ENCODE data around the gene LCLAT1.

The LCLAT1 gene

GRCh38 chr2:30527411-30527810 lies 80.4 kb downstream of the LCLAT1 start:
- DNase-seq: no peak

DNA sequence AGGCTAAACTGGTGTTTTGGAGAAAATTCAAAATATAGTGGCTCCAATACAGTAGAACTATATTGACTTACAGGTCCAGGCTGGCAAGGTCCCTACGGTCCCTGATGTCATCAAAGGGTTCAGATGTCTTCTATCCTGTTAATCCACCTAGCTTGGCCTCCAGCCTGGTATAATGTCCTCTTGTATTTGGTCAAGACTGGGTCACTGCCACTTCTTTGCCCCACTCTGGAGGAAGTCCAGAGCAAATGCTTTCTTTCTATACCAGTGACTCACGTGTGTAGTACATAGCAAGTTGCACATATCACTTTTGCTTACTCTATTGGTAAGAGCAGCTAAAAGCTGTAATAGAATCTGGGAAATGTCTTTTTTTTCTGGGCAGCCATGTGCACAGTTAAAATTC lies 80.8 kb downstream of the LCLAT1 start:
- DNase-seq: no peak

DNA sequence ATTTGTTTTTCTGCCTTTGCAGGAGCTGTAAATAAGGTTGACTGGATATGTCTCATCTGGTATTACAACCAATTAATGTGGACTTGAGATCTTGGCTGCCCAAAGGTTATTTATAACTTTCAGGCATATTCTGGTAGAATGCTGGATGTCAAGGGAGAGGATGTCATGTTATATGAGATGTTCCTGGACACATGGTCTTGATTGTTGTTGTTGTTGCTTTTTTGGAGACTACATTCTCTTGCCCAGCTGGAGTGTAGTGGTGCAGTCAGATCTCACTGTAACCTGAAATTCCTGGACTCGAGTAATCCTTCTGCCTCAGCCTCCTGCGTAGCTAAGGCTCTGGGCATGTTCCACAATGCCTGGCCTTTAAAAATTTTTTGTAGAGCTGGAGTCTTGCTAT lies 83.3 kb downstream of the LCLAT1 start:
- DNase-seq: no peak

DNA sequence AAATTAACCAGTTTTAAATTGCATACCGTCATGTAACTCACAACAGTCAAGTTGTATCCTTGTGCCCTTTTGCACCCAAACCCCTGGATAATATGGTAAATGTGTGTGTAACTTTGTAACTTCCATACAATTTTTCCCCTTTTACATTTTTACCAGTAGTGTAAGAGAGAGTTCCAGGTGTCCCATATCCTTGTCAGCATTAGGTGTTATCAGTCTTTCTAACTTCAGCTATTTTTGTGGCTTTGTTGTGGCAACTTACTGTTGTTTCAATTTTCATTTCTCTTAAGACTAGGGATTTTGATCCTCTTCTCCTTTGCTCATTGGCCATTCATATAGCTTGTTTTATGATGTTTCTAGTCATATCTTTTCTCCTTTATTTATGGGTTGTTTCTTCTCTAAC lies 94.6 kb downstream of the LCLAT1 start:
- no peak for DNase-seq

DNA sequence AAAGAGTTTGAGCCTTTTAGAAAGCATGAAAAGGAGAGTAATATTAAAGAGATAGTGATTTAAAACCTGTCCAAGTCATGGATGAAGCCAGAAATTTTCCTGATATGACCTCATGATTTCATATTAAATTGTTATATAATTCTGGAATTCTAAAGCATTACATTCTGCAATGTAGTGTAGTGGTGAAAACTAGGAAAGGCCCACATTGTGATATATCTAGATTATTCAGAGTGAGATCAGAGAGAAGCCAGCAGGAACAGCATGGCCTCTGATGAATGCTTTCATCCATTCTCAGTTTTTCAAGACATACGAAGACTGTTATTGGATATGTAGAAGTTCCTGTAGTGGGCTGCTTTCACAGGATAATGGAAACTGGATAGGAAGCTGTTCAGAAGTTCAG lies 98.8 kb downstream of the LCLAT1 start:
- DNase-seq: no peak

GRCh38 chr2:30548386-30548785 lies 101.3 kb downstream of the LCLAT1 start:
- DNase-seq: no peak

- DNase-seq: no peak
Measured at GRCh38 chr2:30549096-30549495, 102.0 kb downstream of the LCLAT1 start.

GRCh38 chr2:30559544-30560275 lies 112.7 kb downstream of the LCLAT1 start:
- DNase-seq: no peak

DNA sequence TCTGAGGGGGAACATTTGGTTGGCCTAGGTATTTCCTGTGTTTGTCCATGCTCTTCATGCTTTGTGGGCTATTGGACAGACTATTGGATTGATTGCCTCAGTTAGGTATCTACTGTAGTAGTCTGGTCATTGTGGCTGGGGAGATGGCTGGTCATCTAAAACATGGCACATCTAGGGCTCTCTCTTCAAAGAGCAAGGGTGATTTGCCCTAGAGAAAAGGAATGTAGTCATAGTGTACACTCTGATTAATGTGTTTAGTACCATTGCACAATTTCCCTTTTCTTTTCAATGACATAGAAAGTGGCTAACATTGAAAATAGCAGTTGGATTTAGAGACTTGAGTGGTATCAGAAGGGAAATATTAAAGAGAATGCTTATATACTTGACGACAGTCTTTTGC lies 114.3 kb downstream of the LCLAT1 start:
- no peak for DNase-seq

DNA sequence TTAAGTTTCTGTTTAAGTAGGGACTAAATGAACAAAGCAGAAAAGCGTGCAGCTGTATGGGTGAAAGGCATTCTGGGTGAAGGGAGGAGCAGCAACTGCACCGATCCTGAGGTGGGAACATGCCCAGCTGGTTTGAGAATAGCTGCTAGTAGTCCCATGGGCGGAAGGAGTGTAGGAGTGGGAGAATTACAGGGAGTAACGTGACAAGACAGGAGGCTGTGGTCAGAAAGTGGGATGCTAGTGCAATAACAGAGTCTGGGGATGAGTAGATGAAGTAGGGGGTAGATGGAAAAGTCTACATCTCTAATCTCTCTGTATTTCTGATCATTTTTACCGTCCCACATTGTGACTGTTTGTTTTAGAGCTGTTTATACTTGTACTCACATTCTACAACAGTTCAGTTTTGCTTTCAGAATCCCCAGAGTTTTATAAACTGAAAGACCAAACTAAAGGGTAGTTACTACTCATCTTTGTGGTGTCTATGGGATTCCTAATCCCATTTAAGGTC lies 118.9 kb downstream of the LCLAT1 start:
- no peak for DNase-seq

DNA sequence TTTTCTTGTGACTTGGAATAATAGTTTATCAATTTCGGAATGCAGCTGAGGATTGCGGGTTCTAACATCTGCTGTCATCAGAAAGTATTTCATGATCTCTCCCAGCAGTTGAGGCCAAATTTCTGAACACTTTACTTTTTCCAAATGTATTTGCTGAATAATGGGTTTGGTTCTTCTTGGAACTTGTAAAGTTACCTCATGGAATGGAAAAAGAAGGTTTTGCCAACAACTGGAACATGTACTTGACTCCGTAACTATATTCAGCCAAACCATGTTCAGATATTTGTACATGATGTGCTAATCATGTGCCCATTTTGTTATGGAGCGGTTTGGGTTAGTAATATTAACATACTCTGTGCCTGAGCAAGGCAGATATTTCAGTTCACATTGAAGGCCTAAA lies 119.6 kb downstream of the LCLAT1 start:
- DNase-seq: no peak

GRCh38 chr2:30567317-30567716 lies 120.3 kb downstream of the LCLAT1 start:
- no peak for DNase-seq

- DNase-seq: no peak
Measured at GRCh38 chr2:30569946-30570345, 122.9 kb downstream of the LCLAT1 start.

DNA sequence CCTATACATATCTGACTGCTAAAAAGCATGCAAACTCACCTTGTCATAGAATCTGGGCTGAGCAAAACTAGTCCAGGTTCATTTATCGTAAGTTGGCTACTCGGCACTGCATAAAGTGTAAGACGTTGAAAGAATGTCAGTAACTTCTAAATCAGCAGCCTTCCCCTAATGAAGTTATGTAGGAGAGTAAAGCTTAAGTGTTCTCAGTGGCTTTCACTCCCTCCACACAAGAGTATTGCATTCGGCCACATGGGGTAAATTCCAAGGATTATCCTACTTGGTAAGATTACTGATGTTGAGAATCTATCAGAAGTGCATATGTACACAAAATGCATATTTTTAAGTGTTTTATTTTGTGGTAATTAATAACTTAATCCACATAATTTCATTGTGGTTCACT lies 130.1 kb downstream of the LCLAT1 start:
- DNase-seq: no peak

GRCh38 chr2:30580391-30580790 lies 133.3 kb downstream of the LCLAT1 start:
- no peak for DNase-seq

DNA sequence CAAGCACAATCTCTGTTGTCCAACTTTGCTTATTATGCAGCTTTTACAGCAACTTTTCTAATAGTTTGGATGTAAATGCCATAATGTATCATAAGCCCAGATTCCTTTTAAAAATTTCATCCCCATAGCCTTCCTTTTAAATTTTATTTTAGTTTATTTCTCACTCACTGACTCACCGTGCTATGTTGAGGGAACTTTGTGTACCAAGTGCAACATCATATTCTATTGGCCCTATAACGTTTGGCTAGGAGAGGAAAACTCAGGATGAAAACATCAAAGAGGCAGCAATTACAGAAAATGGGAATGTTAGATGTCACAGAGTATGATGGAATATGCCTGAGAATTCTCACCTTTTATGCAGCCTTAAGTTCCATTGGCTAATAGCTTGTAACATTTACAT lies 135.5 kb downstream of the LCLAT1 start:
- no peak for DNase-seq

- DNase-seq: no peak
Measured at GRCh38 chr2:30583204-30583749, 136.2 kb downstream of the LCLAT1 start.

DNA sequence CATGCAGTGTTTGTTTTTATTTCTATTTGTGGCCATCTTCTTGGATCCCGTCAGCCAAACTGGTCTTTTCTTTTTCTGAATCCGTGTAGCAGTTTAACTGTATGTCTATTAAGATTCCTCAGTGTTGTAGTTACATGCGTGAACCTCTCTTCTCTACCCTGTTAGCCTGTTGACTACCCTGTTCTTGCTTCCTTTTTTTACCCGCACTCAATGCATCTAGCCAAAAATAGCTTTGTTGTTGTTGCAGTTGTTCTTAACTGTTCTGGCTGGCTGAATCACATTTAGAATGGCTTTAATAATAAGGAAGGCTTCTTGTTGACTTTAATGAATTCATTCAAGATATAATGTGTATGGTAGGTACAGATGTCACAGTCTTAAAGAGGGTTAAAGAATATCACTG lies 137.1 kb downstream of the LCLAT1 start:
- no peak for DNase-seq

GRCh38 chr2:30588994-30589393 lies 141.9 kb downstream of the LCLAT1 start:
- DNase-seq: no peak

- DNase-seq: no peak
Measured at GRCh38 chr2:30590407-30590806, 143.4 kb downstream of the LCLAT1 start.

DNA sequence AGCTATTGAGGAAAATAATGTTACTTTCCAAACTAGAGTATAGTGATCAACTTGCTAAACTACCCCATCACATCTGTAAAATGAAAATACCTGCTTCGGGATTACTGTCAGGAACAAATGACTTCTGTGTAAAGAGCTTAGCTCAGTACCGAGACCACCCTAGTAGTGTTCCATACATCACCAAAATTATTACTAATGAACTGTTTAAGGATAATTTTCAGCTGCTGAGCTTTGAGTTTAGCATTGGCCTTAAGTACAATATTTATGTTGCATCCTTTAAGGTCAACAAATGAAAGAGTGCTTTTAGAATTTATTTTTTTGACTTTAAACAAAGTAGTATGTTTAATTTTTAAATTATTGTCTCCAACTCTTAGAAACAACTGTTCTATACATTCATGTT lies 144.1 kb downstream of the LCLAT1 start:
- no peak for DNase-seq

- no peak for DNase-seq
Measured at GRCh38 chr2:30601375-30601774, 154.3 kb downstream of the LCLAT1 start.

DNA sequence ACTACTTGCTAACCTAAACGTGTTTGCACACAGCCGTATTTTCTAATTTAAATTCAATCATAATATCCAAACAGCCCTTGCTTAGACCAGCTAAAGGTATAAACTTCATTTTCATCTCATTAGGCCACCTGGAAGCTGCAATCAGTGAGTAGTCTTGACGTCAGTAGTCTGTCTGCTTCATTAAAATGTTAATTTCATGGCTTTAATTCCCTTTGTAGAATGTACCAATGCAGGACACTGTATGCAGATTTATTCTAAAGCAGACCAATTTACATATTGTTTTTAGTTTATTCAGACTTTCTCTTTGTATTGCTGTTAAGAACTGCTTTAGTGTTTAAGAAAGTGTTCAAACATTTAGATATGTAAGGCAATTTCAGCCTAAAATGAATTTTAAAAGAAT lies 158.2 kb downstream of the LCLAT1 start:
- DNase-seq: no peak

- no peak for DNase-seq
Measured at GRCh38 chr2:30608643-30609042, 161.6 kb downstream of the LCLAT1 start.

DNA sequence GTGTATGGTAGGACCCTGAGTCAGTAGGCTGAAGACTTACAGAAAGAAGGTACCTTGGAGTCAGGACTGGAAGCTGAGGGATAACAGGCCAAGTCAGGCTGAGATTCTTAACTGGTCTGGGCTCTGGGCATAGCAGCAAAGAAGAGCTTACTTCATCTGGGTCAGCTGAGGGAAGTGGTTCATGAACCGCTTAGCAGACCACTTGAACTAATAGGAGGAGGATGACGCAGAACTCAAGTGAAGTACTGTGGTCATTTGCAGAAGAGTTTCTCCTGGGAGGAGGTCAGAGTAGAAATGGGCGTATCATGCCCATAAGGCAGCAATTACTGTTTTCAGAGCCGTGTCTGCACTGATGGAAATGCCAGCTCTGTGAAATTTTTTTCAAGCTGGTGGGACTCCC lies 164.5 kb downstream of the LCLAT1 start:
- DNase-seq: no peak
